ENCODE results near the gene PDXP. TPM values are rescaled to one million over a fixed set of nuclear protein-coding genes. Genes with fewer than 3 reads are reported as not detected.

The PDXP gene
- total RNA-seq, 1 experiment from 2014 or later, result 42.7 TPM

GRCh38 chr22:37709445-37709765 lies 50.9 kb downstream of the PDXP start:
- H3K9ac ChIP-seq (ENCODE audit: low read length), result no peak overlapping the region
- H3K27ac ChIP-seq (ENCODE audit: low read depth, low read length), result no peak overlapping the region
- H3K4me1 ChIP-seq (ENCODE audit: control insufficient read depth in 1 of 2, insufficient read depth in 2 of 2, low read length in 2 of 2), result 0 out of 4 replicates have a peak, but pooled peaks cover 0 to 2% of the 10 kb centered on the region in 2 experiments
- no peaks in the 10 kb centered on the region for H3K79me2 ChIP-seq (ENCODE audit: insufficient read depth, low read length)
- ChIA-PET CTCF (no interaction called here), RAD21 (ENCODE audit: low non-redundant PET in 1 of 2, low total read pairs in 2 of 2, uncharacterized antibody in 2 of 2, unreplicated experiment in 2 of 2) (no interaction called here), POLR2A (no interaction called here)
- no peaks in the 10 kb centered on the region for H3K36me3 ChIP-seq (ENCODE audit: control insufficient read depth in 1 of 2, insufficient read depth in 2 of 2, low read length in 2 of 2)
- TF ChIP-seq SIN3A (IDR thresholded peaks at IDR 0.05; ENCODE audit: low read depth) (no peak), JUND (IDR thresholded peaks at IDR 0.05) (no peak)
- TF ChIP-seq, protein P1, sequence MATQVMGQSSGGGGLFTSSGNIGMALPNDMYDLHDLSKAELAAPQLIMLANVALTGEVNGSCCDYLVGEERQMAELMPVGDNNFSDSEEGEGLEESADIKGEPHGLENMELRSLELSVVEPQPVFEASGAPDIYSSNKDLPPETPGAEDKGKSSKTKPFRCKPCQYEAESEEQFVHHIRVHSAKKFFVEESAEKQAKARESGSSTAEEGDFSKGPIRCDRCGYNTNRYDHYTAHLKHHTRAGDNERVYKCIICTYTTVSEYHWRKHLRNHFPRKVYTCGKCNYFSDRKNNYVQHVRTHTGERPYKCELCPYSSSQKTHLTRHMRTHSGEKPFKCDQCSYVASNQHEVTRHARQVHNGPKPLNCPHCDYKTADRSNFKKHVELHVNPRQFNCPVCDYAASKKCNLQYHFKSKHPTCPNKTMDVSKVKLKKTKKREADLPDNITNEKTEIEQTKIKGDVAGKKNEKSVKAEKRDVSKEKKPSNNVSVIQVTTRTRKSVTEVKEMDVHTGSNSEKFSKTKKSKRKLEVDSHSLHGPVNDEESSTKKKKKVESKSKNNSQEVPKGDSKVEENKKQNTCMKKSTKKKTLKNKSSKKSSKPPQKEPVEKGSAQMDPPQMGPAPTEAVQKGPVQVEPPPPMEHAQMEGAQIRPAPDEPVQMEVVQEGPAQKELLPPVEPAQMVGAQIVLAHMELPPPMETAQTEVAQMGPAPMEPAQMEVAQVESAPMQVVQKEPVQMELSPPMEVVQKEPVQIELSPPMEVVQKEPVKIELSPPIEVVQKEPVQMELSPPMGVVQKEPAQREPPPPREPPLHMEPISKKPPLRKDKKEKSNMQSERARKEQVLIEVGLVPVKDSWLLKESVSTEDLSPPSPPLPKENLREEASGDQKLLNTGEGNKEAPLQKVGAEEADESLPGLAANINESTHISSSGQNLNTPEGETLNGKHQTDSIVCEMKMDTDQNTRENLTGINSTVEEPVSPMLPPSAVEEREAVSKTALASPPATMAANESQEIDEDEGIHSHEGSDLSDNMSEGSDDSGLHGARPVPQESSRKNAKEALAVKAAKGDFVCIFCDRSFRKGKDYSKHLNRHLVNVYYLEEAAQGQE (IDR thresholded peaks at IDR 0.05; ENCODE audit: low read depth), result no peak
- H3K4me3 ChIP-seq (replicated peaks in 1 of 2; ENCODE audit: low read depth in 1 of 2, low read length in 2 of 2), result no peak overlapping the region
- ATAC-seq (no peak), DNase-seq (ENCODE audit: low read depth, low spot score) (no peak)
- no TSS peak for BruUV-seq (replicated peaks)
- H3K27me3 ChIP-seq (ENCODE audit: insufficient read depth, low read length), result no peaks in the 10 kb centered on the region
- no peak overlapping the region for H3K4me2 ChIP-seq (ENCODE audit: low read length)
- H4K20me1 ChIP-seq (ENCODE audit: insufficient read depth), result no peaks in the 10 kb centered on the region
- no peak overlapping the region for H2AFZ ChIP-seq (ENCODE audit: low read depth, low read length, poor library complexity, severe bottlenecking)
- no peaks in the 10 kb centered on the region for H3K9me2 ChIP-seq (ENCODE audit: insufficient read depth)
- no peaks in the 10 kb centered on the region for H3K9me3 ChIP-seq (ENCODE audit: control insufficient read depth in 1 of 2, insufficient read depth in 1 of 2, low read depth in 1 of 2, low read length in 2 of 2)
- intact Hi-C loops (cut with micrococcal nuclease), result no loop called here

- intact Hi-C loops (cut with micrococcal nuclease), result no loop called here
- Histone ChIP-seq H3K4me3 (replicated peaks in 1 of 2; ENCODE audit: low read depth in 1 of 2, low read length in 2 of 2) (no peak overlapping the region), H3K36me3 (ENCODE audit: control insufficient read depth in 1 of 2, insufficient read depth in 2 of 2, low read length in 2 of 2) (no peaks in the 10 kb centered on the region), H3K4me1 (ENCODE audit: control insufficient read depth in 1 of 2, insufficient read depth in 2 of 2, low read length in 2 of 2) (0 out of 4 replicates have a peak, but pooled peaks cover 0 to 2% of the 10 kb centered on the region in 2 experiments), H3K27ac (ENCODE audit: low read depth, low read length) (no peak overlapping the region), H3K79me2 (ENCODE audit: insufficient read depth, low read length) (no peaks in the 10 kb centered on the region), H2AFZ (ENCODE audit: low read depth, low read length, poor library complexity, severe bottlenecking) (no peak overlapping the region), H3K9me2 (ENCODE audit: insufficient read depth) (no peaks in the 10 kb centered on the region), H3K4me2 (ENCODE audit: low read length) (no peak overlapping the region), H3K9ac (ENCODE audit: low read length) (no peak overlapping the region), H4K20me1 (ENCODE audit: insufficient read depth) (no peaks in the 10 kb centered on the region), H3K9me3 (ENCODE audit: control insufficient read depth in 1 of 2, insufficient read depth in 1 of 2, low read depth in 1 of 2, low read length in 2 of 2) (no peaks in the 10 kb centered on the region), H3K27me3 (ENCODE audit: insufficient read depth, low read length) (no peaks in the 10 kb centered on the region)
- DNase-seq (ENCODE audit: low read depth, low spot score) (no peak), ATAC-seq (no peak)
- ChIA-PET RAD21 (ENCODE audit: low non-redundant PET in 1 of 2, low total read pairs in 2 of 2, uncharacterized antibody in 2 of 2, unreplicated experiment in 2 of 2) (no interaction called here), CTCF (no interaction called here), POLR2A (no interaction called here)
- no TSS peak for BruUV-seq (replicated peaks)
- TF ChIP-seq CBX3 (IDR thresholded peaks at IDR 0.05; ENCODE audit: low read depth) (no peak), POLR2AphosphoS5 (IDR thresholded peaks at IDR 0.05; ENCODE audit: low read depth, low read length) (no peak), YY1 (IDR thresholded peaks at IDR 0.05; ENCODE audit: extremely low read depth, insufficient replicate concordance, low read depth, low read length) (no peak), ZNF274 (IDR thresholded peaks at IDR 0.05; ENCODE audit: low read depth, low read length) (no peak), ELF1 (IDR thresholded peaks at IDR 0.05; ENCODE audit: borderline replicate concordance, low read depth) (no peak), SIN3A (IDR thresholded peaks at IDR 0.05; ENCODE audit: low read depth) (no peak), TCF7L2 (IDR thresholded peaks at IDR 0.05; ENCODE audit: borderline replicate concordance, extremely low read depth, insufficient read depth, insufficient read length) (no peak), SRF (IDR thresholded peaks at IDR 0.05; ENCODE audit: low read depth) (no peak)
- TF ChIP-seq, protein P1 (IDR thresholded peaks at IDR 0.05; ENCODE audit: low read depth), result no peak
- TF ChIP-seq, protein P2, sequence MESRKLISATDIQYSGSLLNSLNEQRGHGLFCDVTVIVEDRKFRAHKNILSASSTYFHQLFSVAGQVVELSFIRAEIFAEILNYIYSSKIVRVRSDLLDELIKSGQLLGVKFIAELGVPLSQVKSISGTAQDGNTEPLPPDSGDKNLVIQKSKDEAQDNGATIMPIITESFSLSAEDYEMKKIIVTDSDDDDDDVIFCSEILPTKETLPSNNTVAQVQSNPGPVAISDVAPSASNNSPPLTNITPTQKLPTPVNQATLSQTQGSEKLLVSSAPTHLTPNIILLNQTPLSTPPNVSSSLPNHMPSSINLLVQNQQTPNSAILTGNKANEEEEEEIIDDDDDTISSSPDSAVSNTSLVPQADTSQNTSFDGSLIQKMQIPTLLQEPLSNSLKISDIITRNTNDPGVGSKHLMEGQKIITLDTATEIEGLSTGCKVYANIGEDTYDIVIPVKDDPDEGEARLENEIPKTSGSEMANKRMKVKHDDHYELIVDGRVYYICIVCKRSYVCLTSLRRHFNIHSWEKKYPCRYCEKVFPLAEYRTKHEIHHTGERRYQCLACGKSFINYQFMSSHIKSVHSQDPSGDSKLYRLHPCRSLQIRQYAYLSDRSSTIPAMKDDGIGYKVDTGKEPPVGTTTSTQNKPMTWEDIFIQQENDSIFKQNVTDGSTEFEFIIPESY (IDR thresholded peaks at IDR 0.05; ENCODE audit: extremely low read depth, insufficient replicate concordance, low read length), result no peak
These were observed 52.2 kb downstream of the PDXP start for GRCh38 chr22:37710675-37711074.

Measured in HCT116 (cell line).